ELF-1 (cell line): ENCODE measurements around the gene HOXA3.

Experiments used
- DNase-seq: peaks from one replicate; pipeline ENCODE4 v3.0.0-alpha.2; 2016; ENCODE audit warnings: low read depth, low spot score

The HOXA3 gene

DNA sequence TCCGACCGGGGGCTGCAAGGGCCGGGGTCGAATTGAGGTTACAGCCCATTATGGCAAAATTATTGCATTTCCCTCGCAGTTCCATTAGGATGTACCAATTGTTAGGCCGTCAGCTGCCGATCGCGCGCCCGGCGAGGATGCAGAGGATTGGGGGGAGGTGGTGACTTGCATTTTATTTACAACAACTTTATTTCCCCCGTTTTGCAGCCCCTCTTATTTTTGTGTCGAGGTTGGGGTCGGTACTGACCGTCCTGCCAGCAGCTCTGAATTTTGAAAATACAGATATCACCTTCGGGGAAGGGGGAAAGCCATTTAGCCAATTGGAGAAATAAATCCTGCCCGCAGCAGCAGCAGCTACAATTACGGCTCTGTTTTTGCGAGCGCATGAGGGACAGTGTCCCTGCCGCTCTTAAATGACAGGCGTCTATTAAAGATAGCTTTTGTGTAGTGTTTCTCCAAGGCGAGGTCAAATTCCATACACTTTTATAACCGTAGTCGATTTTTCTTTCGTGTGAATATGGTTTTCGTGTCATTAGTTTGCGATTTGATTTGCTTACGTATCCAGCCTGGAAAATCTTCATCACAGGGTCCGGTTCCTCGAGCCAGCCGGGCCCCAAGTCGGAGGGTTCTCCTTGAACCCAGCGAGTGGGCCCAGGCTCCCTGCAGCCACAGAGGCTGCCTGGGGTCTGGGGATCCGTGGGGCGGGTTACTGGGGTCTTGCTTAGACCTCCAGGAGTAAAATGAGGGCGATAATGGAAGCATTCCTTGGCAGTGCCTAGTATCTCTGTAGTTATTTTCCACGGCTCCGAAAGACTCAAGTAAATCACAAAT, 8.2 kb downstream of the HOXA3 start:
- peak; percentile 24 for DNase-seq

DNA sequence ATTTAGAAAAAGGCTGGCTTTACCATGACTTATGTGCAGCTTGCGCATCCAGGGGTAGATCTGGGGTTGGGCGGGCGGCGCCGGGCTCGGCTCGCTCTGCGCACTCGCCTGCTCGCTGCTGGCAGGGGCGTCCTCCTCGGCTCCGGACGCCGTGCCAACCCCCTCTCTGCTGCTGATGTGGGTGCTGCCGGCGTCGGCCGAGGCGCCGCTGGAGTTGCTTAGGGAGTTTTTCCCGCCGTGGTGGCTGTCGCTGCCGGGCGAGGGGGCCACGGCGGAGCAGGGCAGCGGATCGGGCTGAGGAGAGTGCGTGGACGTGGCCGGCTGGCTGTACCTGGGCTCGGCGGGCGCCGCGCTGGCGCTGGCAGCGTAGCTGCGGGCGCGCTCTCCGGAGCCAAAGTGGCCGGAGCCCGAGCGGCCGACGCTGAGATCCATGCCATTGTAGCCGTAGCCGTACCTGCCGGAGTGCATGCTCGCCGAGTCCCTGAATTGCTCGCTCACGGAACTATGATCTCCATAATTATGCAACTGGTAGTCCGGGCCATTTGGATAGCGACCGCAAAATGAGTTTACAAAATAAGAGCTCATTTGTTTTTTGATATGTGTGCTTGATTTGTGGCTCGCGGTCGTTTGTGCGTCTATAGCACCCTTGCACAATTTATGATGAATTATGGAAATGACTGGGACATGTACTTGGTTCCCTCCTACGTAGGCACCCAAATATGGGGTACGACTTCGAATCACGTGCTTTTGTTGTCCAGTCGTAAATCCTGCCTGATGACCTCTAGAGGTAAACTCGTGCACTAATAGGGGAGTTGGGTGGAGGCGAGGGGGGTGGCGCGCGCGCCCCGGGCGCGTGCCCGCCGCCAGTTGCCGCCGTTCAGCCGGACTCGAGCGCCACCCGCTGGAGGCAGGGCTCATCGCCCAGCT, 9.1 kb downstream of the HOXA3 start, which contains the start of gene HOXA5:
Gene HOXA5 (minus strand): TSS at position 659 of the 927 bp plus-strand sequence. CDS start 74 bp downstream, at position 585.
- DNase-seq, result peak; percentile 96

- no peak for DNase-seq
Measured at GRCh38 chr7:27142580-27143022, 9.8 kb downstream of the HOXA3 start.

GRCh38 chr7:27141923-27142579, 10.3 kb downstream of the HOXA3 start:
- DNase-seq, result peak; percentile 83

DNA sequence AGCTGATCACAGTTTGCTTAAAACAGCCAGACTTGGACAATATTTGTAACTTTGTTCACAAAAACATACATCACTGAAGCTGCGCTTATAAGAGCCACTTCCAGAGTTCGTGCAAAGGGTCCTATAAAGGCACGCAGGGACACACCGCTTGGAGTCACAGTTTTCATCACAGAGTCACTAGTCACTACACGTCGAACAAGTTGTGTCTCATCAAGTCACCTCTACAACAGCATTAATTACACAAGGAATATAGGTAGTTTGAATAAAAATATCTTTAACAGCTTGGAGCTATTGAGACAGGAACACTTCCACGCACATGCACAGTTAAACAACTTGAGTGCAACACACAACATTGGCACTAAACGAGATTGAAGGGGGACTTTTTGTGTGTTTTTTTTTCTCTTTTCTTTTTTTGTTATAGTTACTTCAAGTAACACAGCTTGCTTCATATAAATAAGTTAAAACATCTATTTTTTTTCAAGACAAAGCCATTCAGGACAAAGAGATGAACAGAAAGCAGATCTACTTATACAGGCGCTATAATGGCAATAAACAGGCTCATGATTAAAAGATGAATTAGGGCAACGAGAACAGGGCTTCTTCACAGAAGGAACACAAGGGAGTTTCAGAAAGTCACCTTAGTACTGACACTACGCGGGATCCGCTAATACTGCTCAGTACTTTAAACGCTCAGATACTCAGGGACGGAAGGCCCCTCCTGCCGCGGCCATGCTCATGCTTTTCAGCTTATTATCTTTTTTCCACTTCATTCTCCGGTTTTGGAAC, 11.1 kb downstream of the HOXA3 start:
- DNase-seq, result no peak

- no peak for DNase-seq
Measured at GRCh38 chr7:27140126-27140857, 12.1 kb downstream of the HOXA3 start.

GRCh38 chr7:27139334-27140125, 12.9 kb downstream of the HOXA3 start:
- peak; percentile 68 for DNase-seq

- peak; percentile 61 for DNase-seq
Measured at GRCh38 chr7:27138985-27139333, 13.4 kb downstream of the HOXA3 start.

DNA sequence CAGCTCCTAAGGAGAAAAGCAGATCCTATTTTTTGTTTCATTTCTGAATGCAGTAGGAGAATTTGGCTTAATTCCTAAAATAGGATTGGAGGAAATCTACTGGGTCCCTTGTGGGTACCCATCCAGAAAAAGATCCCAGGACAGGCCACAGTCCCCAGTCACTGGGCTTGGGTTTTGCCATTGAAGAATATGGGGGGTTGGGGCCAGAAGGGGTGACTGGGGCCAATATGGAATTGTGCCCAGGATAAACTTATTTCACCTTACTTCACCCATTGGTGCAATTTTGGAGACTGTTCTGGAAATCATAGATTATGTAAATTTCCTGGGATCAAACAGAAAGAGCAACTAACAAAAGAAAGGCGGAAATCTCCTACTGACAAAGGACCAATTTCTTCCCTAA, 13.9 kb downstream of the HOXA3 start:
- no peak for DNase-seq

DNA sequence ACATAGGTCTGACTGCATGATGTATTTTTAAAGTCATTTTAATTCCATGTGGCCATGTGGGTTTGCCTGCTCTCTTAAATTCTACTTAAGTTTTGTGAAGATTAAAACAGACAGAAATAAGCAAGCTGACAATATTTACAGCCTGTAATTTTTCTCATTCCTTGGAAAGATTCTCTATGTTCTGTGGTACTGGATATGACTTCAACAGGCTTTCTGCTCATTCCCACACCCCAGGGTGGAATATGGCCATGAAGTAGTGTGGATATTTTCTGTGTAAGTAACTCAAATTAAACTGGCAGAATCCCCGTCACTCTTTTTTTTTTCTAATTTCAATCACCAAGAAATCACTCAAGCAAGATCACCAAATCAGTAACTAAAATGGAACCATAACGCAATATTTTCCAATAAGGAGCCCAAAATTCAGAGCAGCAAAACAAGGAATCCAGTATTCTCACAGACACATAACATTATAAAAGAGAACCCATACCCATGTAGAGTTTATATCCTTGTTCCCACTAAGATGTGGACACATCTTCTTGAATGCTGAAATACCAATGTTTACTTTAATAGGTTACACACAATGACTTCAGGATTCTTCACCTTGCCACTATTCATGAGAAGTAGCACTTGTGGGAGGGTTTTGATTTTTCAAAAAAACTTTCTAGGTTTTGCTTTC, 14.6 kb downstream of the HOXA3 start:
- no peak for DNase-seq

- no peak for DNase-seq
Measured at GRCh38 chr7:27134392-27134791, 18.0 kb downstream of the HOXA3 start.

DNA sequence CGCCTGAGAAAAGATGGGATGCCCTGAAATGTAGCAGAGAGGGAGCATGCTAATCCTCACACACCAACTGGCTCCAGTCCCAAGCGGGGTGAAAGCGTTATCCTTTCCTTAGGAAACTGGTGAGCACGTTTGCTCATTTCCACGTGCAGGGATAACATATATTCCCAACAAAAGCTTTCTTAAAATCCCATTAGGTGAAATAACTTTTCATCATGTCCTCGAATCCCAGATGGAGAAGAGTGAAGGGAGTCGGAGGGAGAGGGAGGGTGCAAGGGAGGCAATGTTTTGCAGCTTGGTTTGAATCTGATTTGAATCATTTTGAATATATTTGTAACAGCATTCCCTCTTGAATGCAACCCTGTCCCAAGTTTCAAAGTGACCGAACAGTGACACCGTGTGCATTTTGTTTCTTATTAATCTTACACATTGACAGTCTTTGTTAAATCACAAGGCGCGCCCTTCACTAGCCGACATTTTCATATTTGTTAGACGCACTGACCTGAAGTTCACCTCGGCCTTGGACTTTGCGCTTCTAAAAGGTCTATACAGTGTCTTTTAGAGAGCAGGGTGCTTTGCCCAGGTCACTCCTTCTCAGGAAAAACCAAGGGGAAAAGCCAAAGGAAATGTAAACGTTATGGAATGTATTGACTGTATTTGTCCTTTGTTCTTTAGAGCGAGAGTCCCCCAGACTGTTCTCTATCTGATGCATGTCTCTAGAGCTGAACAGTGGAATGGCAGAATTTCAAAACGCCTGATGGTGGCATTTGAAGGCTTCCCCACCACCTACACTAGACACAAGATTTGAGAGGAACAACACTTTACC, 18.8 kb downstream of the HOXA3 start:
- DNase-seq, result no peak

DNA sequence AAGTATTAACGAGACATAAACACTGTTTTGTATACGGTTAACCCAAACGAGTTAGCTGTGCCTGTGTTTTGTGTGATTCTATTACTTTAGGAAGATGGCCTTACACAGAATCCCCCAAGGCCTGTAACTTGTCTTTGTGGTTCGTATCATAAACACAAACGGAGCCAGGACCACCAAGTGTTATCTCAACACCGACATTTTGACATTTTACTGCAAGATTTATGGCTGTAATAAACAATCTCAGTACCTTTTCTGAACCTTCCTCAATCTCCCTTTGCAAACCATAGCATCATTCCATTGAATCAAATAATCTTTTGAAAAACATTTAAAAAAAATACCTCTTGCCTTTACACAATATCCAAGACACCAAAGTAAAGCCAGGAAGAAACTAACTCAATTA, 19.4 kb downstream of the HOXA3 start:
- DNase-seq, result no peak

DNA sequence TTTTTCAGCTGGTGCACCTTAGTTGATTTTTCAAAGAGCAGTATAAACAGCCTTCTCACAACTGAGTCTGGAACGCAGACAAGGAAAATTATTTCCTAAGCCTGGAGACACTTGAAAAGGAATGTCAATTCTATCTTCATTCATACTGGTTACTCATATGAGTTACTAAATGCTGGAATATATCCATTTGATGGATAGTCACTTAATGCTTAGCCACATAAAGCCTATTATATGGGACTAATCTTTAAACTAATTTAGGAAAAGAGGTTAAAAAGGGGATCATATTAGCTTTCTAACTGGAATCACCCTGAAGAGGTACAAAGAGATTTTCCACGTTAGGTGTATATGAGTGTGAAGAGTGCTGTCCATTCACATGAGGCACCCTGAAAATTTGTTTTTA, 20.2 kb downstream of the HOXA3 start:
- DNase-seq, result no peak

DNA sequence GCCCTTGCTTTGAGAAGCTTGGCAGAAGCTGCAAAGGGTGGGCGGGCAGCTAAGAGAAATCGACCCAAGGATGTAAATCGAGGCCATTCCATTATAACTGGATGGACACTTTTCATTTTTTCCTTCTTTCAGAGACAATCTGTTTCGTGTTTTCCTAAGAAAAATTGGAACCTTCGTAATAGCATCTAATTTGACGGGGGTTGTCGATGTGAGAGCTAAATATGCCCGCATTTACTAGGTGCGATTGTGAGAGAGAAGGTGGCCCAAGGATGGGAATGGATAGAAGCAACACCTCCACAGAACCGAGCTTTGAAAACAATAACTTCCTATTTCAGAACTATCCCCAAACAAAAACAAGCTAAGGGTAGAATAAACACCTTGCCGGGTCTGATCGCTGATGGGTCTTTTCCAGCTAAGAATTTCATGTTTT, 21.0 kb downstream of the HOXA3 start:
- DNase-seq, result no peak

- peak; percentile 86 for DNase-seq
Measured at GRCh38 chr7:27130540-27131389, 21.6 kb downstream of the HOXA3 start, which contains the start of gene HOXA4. TSS of gene HOXA4 (minus strand) at chr7:27130757. CDS start at chr7:27130733, 24 bp downstream.
